K562 (cell line): Measurements from ENCODE around the gene ACBD4. TPM values are rescaled to one million over a fixed set of nuclear protein-coding genes. Genes with fewer than 3 reads are reported as not detected.

Experiments
- ATAC-seq: fragments of 200-7000 bp; cut with Tn5 transposase; 3 replicates; pipeline ENCODE4 v1.9.1; 2020; ENCODE audit warnings: moderate library complexity
- BruUV-seq: library from RNA; stranded (reverse); fragments of 400-500 nt; replicated peaks from 2 replicates; lab custom pipeline; 2021; lab: Mats Ljungman, UMichigan
- CTCF ChIA-PET: fragments of 300-600 bp; formaldehyde crosslinking; extraction: SDS; loops from one replicate; lab custom pipeline; 2021; ENCODE audit warnings: low intra/inter-chr PET ratio; lab: Yijun Ruan, JAX
- POLR2A ChIA-PET: fragments of 300-600, 350-650 bp; sonication (Branson Sonifier 250); formaldehyde crosslinking; extraction: SDS; loops from one replicate; lab custom pipeline; 2021; ENCODE audit warnings: antibody characterized with exemption, inconsistent platforms; lab: Yijun Ruan, JAX
- DNase-seq, 4 experiments: peaks; one replicate each; pipeline versions ENCODE4 v3.0.0 to v3.0.0-alpha.2; 2011 to 2018; ENCODE audit warnings: low spot score in 3 of 4, mixed read lengths in 3 of 4; ENCODE audit errors: extremely low read depth in 1 of 4
- FAIRE-seq: peaks from 2 replicates; lab custom pipeline; 2011; peaks lifted over from hg19 to GRCh38; lab: Jason Lieb, UNC
- H2AFZ ChIP-seq: 2 replicates; pipeline ENCODE4 v1.6.0; 2011; ENCODE audit warnings: low read depth, low read length, control low read depth, inconsistent platforms
- H3K27ac ChIP-seq: fragments of 200-600 bp; 3 replicates; pipeline ENCODE4 v1.8.0; 2011; ENCODE audit warnings: low read depth, mild to moderate bottlenecking, control low read depth, inconsistent platforms, low read length, moderate library complexity, mixed read lengths; ENCODE audit errors: extremely low read depth
- H3K27me3 ChIP-seq, 2 experiments: fragments of 300-600 bp in 1 of 2; 2 replicates in 1 of 2; 3 replicates in 1 of 2; pipeline versions ENCODE4 v1.6.0 to v1.8.0; 2011; ENCODE audit warnings: inconsistent platforms in 2 of 2, low read length in 2 of 2, mild to moderate bottlenecking in 1 of 2, mixed read lengths in 1 of 2, moderate library complexity in 1 of 2; ENCODE audit not compliant: control insufficient read depth in 2 of 2, insufficient read depth in 2 of 2
- H3K36me3 ChIP-seq: fragments of 300-600 bp; 3 replicates; pipeline ENCODE4 v1.8.0; 2011; ENCODE audit warnings: mild to moderate bottlenecking, low read length, inconsistent platforms; ENCODE audit not compliant: control insufficient read depth, insufficient read depth
- H3K4me1 ChIP-seq, 2 experiments: fragments of 200-600 bp in 1 of 2; replicated peaks in 1 of 2; 2 replicates in 1 of 2; 3 replicates in 1 of 2; pipeline versions ENCODE4 v1.5.1 to v1.8.0; 2011; ENCODE audit warnings: inconsistent platforms in 2 of 2, low read length in 2 of 2, mild to moderate bottlenecking in 1 of 2, mixed read lengths in 1 of 2, moderate library complexity in 1 of 2; ENCODE audit not compliant: control insufficient read depth in 2 of 2, insufficient read depth in 2 of 2
- H3K4me2 ChIP-seq: 2 replicates; pipeline ENCODE4 v1.6.1; 2011; ENCODE audit warnings: low read length, control low read depth, inconsistent platforms, mixed read lengths; ENCODE audit not compliant: insufficient read depth
- H3K4me3 ChIP-seq: fragments of 200-600 bp; sonication (generic), shearing (Covaris generic); 2 replicates; pipeline ENCODE4 v1.5.1; 2016; ENCODE audit warnings: control low read depth, inconsistent platforms
- H3K79me2 ChIP-seq: fragments of 200-600 bp; 3 replicates; pipeline ENCODE4 v1.8.0; 2011; ENCODE audit warnings: low read length, inconsistent platforms; ENCODE audit not compliant: control insufficient read depth, insufficient read depth
- H3K9ac ChIP-seq, 2 experiments: 2 replicates each; pipeline versions ENCODE4 v1.6.0 to v1.6.1; 2011; ENCODE audit warnings: low read depth in 2 of 2, low read length in 2 of 2, control low read depth in 1 of 2, inconsistent platforms in 1 of 2, mild to moderate bottlenecking in 1 of 2, mixed read lengths in 1 of 2; ENCODE audit not compliant: insufficient read depth in 1 of 2
- H3K9me1 ChIP-seq: one replicate; pipeline ENCODE4 v1.6.0; 2011; ENCODE audit warnings: inconsistent platforms, mild to moderate bottlenecking, low read length, moderate library complexity; ENCODE audit not compliant: control insufficient read depth, insufficient read depth
- H3K9me3 ChIP-seq: replicated peaks from 2 replicates; pipeline ENCODE4 v1.5.1; 2011; ENCODE audit warnings: low read depth, low read length, inconsistent platforms; ENCODE audit not compliant: control insufficient read depth, insufficient read depth
- H4K20me1 ChIP-seq: replicated peaks from 2 replicates; pipeline ENCODE4 v1.6.1; 2011; ENCODE audit warnings: low read length, inconsistent platforms, mixed read lengths; ENCODE audit not compliant: control insufficient read depth, insufficient read depth
- BDP1 ChIP-seq: IDR thresholded peaks from 3 replicates; pipeline ENCODE4 v1.6.1; 2011; ENCODE audit not compliant: insufficient read length, insufficient read depth
- CBX1 ChIP-seq: sonication (generic); IDR thresholded peaks from 2 replicates; pipeline ENCODE4 v1.6.1; 2016; ENCODE audit warnings: antibody characterized with exemption, low read depth, mild to moderate bottlenecking
- ILF3 ChIP-seq: fragments of 450-650 bp; IDR thresholded peaks from 2 replicates; pipeline ENCODE4 v1.6.1; 2018; ENCODE audit warnings: antibody characterized with exemption, mild to moderate bottlenecking, moderate library complexity, borderline replicate concordance
- JUND ChIP-seq, 2 experiments: IDR thresholded peaks; 2 replicates in 1 of 2; 3 replicates in 1 of 2; pipeline ENCODE4 v1.6.1; 2011; ENCODE audit warnings: borderline replicate concordance in 2 of 2, low read depth in 2 of 2, low read length in 2 of 2, improper control_type of control experiment in 1 of 2, missing biosample characterization in 1 of 2, missing genetic modification characterization in 1 of 2, missing genetic modification reagents in 1 of 2
- KLF6 ChIP-seq: fragments of 250-450 bp; sonication (Bioruptor Pico); IDR thresholded peaks from 2 replicates; pipeline ENCODE4 v1.4.0; 2020; ENCODE audit warnings: mild to moderate bottlenecking, moderate library complexity, borderline replicate concordance
- PCBP1 ChIP-seq: fragments of 200-400 bp; formaldehyde crosslinking; IDR thresholded peaks from 2 replicates; pipeline ENCODE4 v1.6.1; 2018; ENCODE audit warnings: mild to moderate bottlenecking, low read depth, low read length; ENCODE audit not compliant: poor library complexity, severe bottlenecking
- PHF21A ChIP-seq: fragments of 450-650 bp; IDR thresholded peaks from 2 replicates; pipeline ENCODE4 v1.6.1; 2017; ENCODE audit warnings: low read depth, borderline replicate concordance
- PHF8 ChIP-seq: fragments of 200-600 bp; sonication (generic); IDR thresholded peaks from 2 replicates; pipeline ENCODE4 v1.6.1; 2012; ENCODE audit warnings: mixed run types, mild to moderate bottlenecking, inconsistent platforms, low read length, moderate library complexity, borderline replicate concordance
- PHTF2 ChIP-seq: fragments of 250-450 bp; sonication (Bioruptor Pico); IDR thresholded peaks from 2 replicates; pipeline ENCODE4 v1.5.0; 2021; ENCODE audit warnings: mild to moderate bottlenecking
- SMAD4 ChIP-seq: fragments of 250-450 bp; sonication (Bioruptor Pico); conservative IDR thresholded peaks from 2 replicates; pipeline ENCODE4 v1.8.0; 2021; ENCODE audit warnings: inconsistent platforms, mild to moderate bottlenecking, moderate library complexity
- SRSF1 ChIP-seq: fragments of 200-400 bp; formaldehyde crosslinking; IDR thresholded peaks from 2 replicates; pipeline ENCODE4 v1.6.1; 2017; ENCODE audit warnings: mild to moderate bottlenecking, low read depth, low read length, moderate library complexity
- TAF9B ChIP-seq: fragments of 450-650 bp; IDR thresholded peaks from 2 replicates; pipeline ENCODE4 v1.6.1; 2018; ENCODE audit warnings: mild to moderate bottlenecking; ENCODE audit not compliant: partially characterized antibody
- WHSC1 ChIP-seq: IDR thresholded peaks from one replicate; pipeline ENCODE4 v1.6.1; 2012; ENCODE audit warnings: low read length, control low read depth, inconsistent platforms
- ZBTB17 ChIP-seq: fragments of 450-650 bp; formaldehyde crosslinking; IDR thresholded peaks from 2 replicates; pipeline ENCODE4 v1.4.0; 2020; ENCODE audit warnings: mild to moderate bottlenecking
- ZNF232 ChIP-seq: sonication (generic); formaldehyde crosslinking; IDR thresholded peaks from 2 replicates; pipeline ENCODE4 v1.8.0; 2022; ENCODE audit warnings: mild to moderate bottlenecking, missing genetic modification reagents
- ZNF76 ChIP-seq: fragments of 250-450 bp; sonication (Bioruptor Pico); IDR thresholded peaks from 2 replicates; pipeline ENCODE4 v1.4.0; 2020; ENCODE audit warnings: mild to moderate bottlenecking, moderate library complexity, borderline replicate concordance
- ZNF780A ChIP-seq: fragments of 250-450 bp; sonication (Bioruptor Pico); IDR thresholded peaks from 2 replicates; pipeline ENCODE4 v1.5.0; 2021; ENCODE audit warnings: mild to moderate bottlenecking
- WGBS: fragments of 100-300 bp; shearing (Covaris generic); methylation state at CpG from one replicate; pipeline ENCODE4 v1.1.6; 2016; ENCODE audit warnings: low coverage, mixed read lengths; ENCODE audit not compliant: insufficient coverage; ENCODE audit errors: missing lambda C conversion rate; 5-methylcytosine and 5-hydroxymethylcytosine counted together
- in situ Hi-C: fragments of 300-500 bp; cut with MboI; formaldehyde crosslinking; loops from 4 replicates; pipeline ENCODE4 v1.15.0; 2018; ENCODE audit warnings: inconsistent platforms, mixed read lengths
- intact Hi-C: fragments of 100-400 bp; cut with micrococcal nuclease; formaldehyde crosslinking; loops from 2 replicates; pipeline ENCODE4 v1.14.2; 2022
- polyA plus RNA-seq, 8 experiments: library from polyadenylated mRNA; depleted of rRNA in 4 of 8; stranded (reverse) in 5 of 8; unstranded in 3 of 8; fragments of >200 nt; fragmentation: Nextera tagmentation in 2 of 8; fragmentation: Illumina TruSeq in 1 of 8; extraction: Ambion mirVana in 2 of 8; extraction: Trizol in 1 of 8; gene quantifications; 2 replicates each; pipeline versions ENCODE4 v1.2.1 to v1.2.3, GENCODE V29; 2011 to 2014; ENCODE audit warnings: inconsistent platforms in 1 of 8, missing spikeins in 1 of 8
- total RNA-seq, 7 experiments: library from RNA; depleted of rRNA in 6 of 7; stranded (reverse); fragments of >200 nt in 6 of 7; fragmentation: Illumina TruSeq in 2 of 7; extraction: Trizol in 2 of 7; gene quantifications; 2 replicates each; pipeline versions ENCODE4 v1.2.1 to v1.2.3, GENCODE V29; 2011 to 2021; ENCODE audit warnings: low replicate concordance in 1 of 7

Gene ACBD4
- total and polyA plus RNA-seq, 9 of the 15 experiments (the other 6 are each of a cell fraction or from before 2014, with no cell fraction given), result 0.14 to 6.9 (median 4.6) TPM

- no peak for ATAC-seq
- H3K9me1 ChIP-seq, result no peaks in the 10 kb centered on the region
- WGBS, result 75% methylated on average over 5 of the region's 5 CpGs
- no peaks in the 10 kb centered on the region for H3K27me3 ChIP-seq
- CTCF ChIA-PET, result interaction anchor here (0.6 kb wide), 1 partner anchor 29 kb away, joined by 3 read pairs; no protein-coding TSS in a partner anchor
- TF ChIP-seq TAF9B, result no peak
- TF ChIP-seq ZNF76 (CRISPR knock-in tag), result no peak
- no peak for TF ChIP-seq SRSF1
- TF ChIP-seq BDP1, result no peak
- TF ChIP-seq SMAD4 (CRISPR knock-in tag), result no peak
- no peak for TF ChIP-seq PCBP1
- TF ChIP-seq ZBTB17 (CRISPR knock-in tag), result no peak
- no peak for TF ChIP-seq ILF3
- no peak for TF ChIP-seq KLF6
- TF ChIP-seq WHSC1, result no peak
- no peak for TF ChIP-seq JUND (IDR thresholded peaks at IDR 0.05; ENCODE audit: borderline replicate concordance, low read depth, low read length)
- TF ChIP-seq JUND (tag; IDR thresholded peaks at IDR 0.05; ENCODE audit: borderline replicate concordance, low read depth, low read length), result no peak
- TF ChIP-seq ZNF232 (CRISPR knock-in tag), result no peak
- TF ChIP-seq PHTF2 (CRISPR knock-in tag), result no peak
- no peak for TF ChIP-seq PHF8
- TF ChIP-seq PHF21A, result no peak
- no peak for TF ChIP-seq ZNF780A (CRISPR knock-in tag)
- no peak for TF ChIP-seq CBX1
- H3K27ac ChIP-seq, result no peak overlapping the region
- POLR2A ChIA-PET, result interaction anchor here (5.2 kb wide), 1 partner anchor 21 kb away, joined by 48 read pairs; the partner anchor contains the start of gene HEXIM1
- intact Hi-C loops (loop anchor here (10.0 kb wide), 1 partner anchor 114 kb away; no protein-coding TSS in a partner anchor), in situ Hi-C loops (no loop called here)
- H3K4me1 ChIP-seq, result peaks cover 43 to 69% of the 10 kb centered on the region in 2 experiments
- no peaks in the 10 kb centered on the region; the same call in 2 of the 3 replicates for H3K79me2 ChIP-seq
- no peak overlapping the region for H3K4me2 ChIP-seq
- no peak for FAIRE-seq
- H3K36me3 ChIP-seq, result no peaks in the 10 kb centered on the region
- H3K9ac ChIP-seq, result peak overlapping the region in 1 of 2 experiments; percentile 77; a peak in 2 of 4 replicates
- no peak for DNase-seq
- H3K4me3 ChIP-seq, result no peak overlapping the region
- peaks cover 6% of the 10 kb centered on the region; the same call in 1 of the 2 replicates for H4K20me1 ChIP-seq
- no peaks in the 10 kb centered on the region for H3K9me3 ChIP-seq
- no TSS peak for BruUV-seq
- H2AFZ ChIP-seq, result no peak overlapping the region
These were observed 7.2 kb upstream of the ACBD4 start for GRCh38 chr17:45128331-45128730.
